Mucosa of rectum (tissue), 2 donors: Measurements from ENCODE around the gene PCDHB6.
"Not testable (repeated sequence)": the region's sequence is repeated elsewhere in the genome, so short reads cannot be mapped to it uniquely, and the experiment has no call there.

ENCODE experiments used
- H3K27ac ChIP-seq, 2 donors: one replicate each; pipeline ENCODE4 v1.7.0; 2013; ENCODE audit warnings: inconsistent platforms in 2 of 2, low read depth in 2 of 2, low read length in 2 of 2
- H3K27me3 ChIP-seq, 2 donors: one replicate each; pipeline ENCODE4 v1.7.0; 2013; ENCODE audit warnings: low read length in 2 of 2; ENCODE audit not compliant: control insufficient read depth in 2 of 2, insufficient read depth in 2 of 2
- H3K36me3 ChIP-seq, 2 donors: one replicate each; pipeline ENCODE4 v1.7.0; 2013; ENCODE audit warnings: low read length in 2 of 2; ENCODE audit not compliant: control insufficient read depth in 2 of 2, insufficient read depth in 2 of 2
- H3K4me1 ChIP-seq, 2 donors: one replicate each; pipeline ENCODE4 v1.7.0; 2013; ENCODE audit warnings: low read length in 2 of 2, mild to moderate bottlenecking in 1 of 2; ENCODE audit not compliant: control insufficient read depth in 2 of 2, insufficient read depth in 2 of 2
- H3K4me3 ChIP-seq, 2 donors: one replicate each; pipeline ENCODE4 v1.7.0; 2013; ENCODE audit warnings: low read length in 2 of 2
- H3K9ac ChIP-seq, 2 donors: one replicate each; pipeline ENCODE4 v1.7.0; 2013; ENCODE audit warnings: low read length in 2 of 2, low read depth in 1 of 2, mild to moderate bottlenecking in 1 of 2
- H3K9me3 ChIP-seq, 2 donors: one replicate each; pipeline ENCODE4 v1.7.0; 2013; ENCODE audit warnings: low read length in 2 of 2; ENCODE audit not compliant: control insufficient read depth in 2 of 2
- donor health status: healthy.
- donor health status: Normal muscosa, but diverticular disease.

Gene PCDHB6

GRCh38 chr5:141201646-141202045 is 51.8 kb downstream of the PCDHB6 start:
- not testable (repeated sequence) for H3K4me1 ChIP-seq

More at GRCh38 chr5:141201646-141202045, 51.8 kb downstream of the PCDHB6 start:
- not testable (repeated sequence) for H3K4me3 ChIP-seq, H3K36me3 ChIP-seq, H3K27me3 ChIP-seq, H3K9me3 ChIP-seq, H3K27ac ChIP-seq, H3K9ac ChIP-seq
